Neuronal stem cell (in vitro differentiated cells): ENCODE data around the gene P2RX3.

Experiments used
- DNase-seq: peaks from one replicate; pipeline ENCODE4 v3.0.0-alpha.2; 2013; ENCODE audit warnings: low spot score
- H2AFZ ChIP-seq: one replicate; pipeline ENCODE4 v1.6.1; 2013; ENCODE audit warnings: mild to moderate bottlenecking, low read length, inconsistent platforms
- H2AK5ac ChIP-seq: 2 replicates; pipeline ENCODE4 v1.6.1; 2013; ENCODE audit warnings: low read depth, mild to moderate bottlenecking, inconsistent platforms, low read length, moderate library complexity, mixed read lengths
- H2BK120ac ChIP-seq: 2 replicates; pipeline ENCODE4 v1.6.1; 2013; ENCODE audit warnings: low read depth, mild to moderate bottlenecking, inconsistent platforms, low read length, moderate library complexity, mixed read lengths
- H2BK12ac ChIP-seq: one replicate; pipeline ENCODE4 v1.6.1; 2013; ENCODE audit warnings: low read length, inconsistent platforms
- H2BK15ac ChIP-seq: 2 replicates; pipeline ENCODE4 v1.6.1; 2013; ENCODE audit warnings: mild to moderate bottlenecking, low read length, inconsistent platforms, mixed read lengths
- H2BK5ac ChIP-seq: one replicate; pipeline ENCODE4 v1.6.1; 2013; ENCODE audit warnings: inconsistent platforms, mild to moderate bottlenecking, low read length, moderate library complexity
- H3K14ac ChIP-seq: one replicate; pipeline ENCODE4 v1.6.1; 2013; ENCODE audit warnings: low read length, inconsistent platforms
- H3K18ac ChIP-seq: 2 replicates; pipeline ENCODE4 v1.6.1; 2013; ENCODE audit warnings: low read length, inconsistent platforms
- H3K23ac ChIP-seq: 2 replicates; pipeline ENCODE4 v1.6.1; 2013; ENCODE audit warnings: low read depth, mild to moderate bottlenecking, mixed read lengths, low read length, inconsistent platforms; ENCODE audit not compliant: poor library complexity
- H3K27ac ChIP-seq: replicated peaks from 3 replicates; pipeline ENCODE4 v1.5.1; 2013; ENCODE audit warnings: low read length, inconsistent platforms
- H3K27me3 ChIP-seq, 3 experiments: 2 replicates each; pipeline ENCODE4 v1.6.1; 2013; ENCODE audit warnings: low read length in 3 of 3, mild to moderate bottlenecking in 2 of 3, inconsistent platforms in 1 of 3, low read depth in 1 of 3, mixed read lengths in 1 of 3, moderate library complexity in 1 of 3; ENCODE audit not compliant: control insufficient read depth in 3 of 3, insufficient read depth in 3 of 3
- H3K36me3 ChIP-seq, 2 donors: replicated peaks in 1 of 2; 2 replicates each; pipeline ENCODE4 v1.6.1; 2013; ENCODE audit warnings: low read length in 2 of 2; ENCODE audit not compliant: control insufficient read depth in 2 of 2, insufficient read depth in 2 of 2
- H3K4ac ChIP-seq: 2 replicates; pipeline ENCODE4 v1.6.1; 2013; ENCODE audit warnings: inconsistent platforms, mild to moderate bottlenecking, low read length, moderate library complexity
- H3K4me1 ChIP-seq, 2 donors: 1 replicate in 1 of 2; 2 replicates in 1 of 2; pipeline ENCODE4 v1.6.1; 2013; ENCODE audit warnings: low read length in 2 of 2, low read depth in 1 of 2; ENCODE audit not compliant: control insufficient read depth in 2 of 2, insufficient read depth in 1 of 2
- H3K4me2 ChIP-seq: one replicate; pipeline ENCODE4 v1.6.1; 2013; ENCODE audit warnings: mild to moderate bottlenecking, low read length, inconsistent platforms; ENCODE audit not compliant: insufficient read depth, poor library complexity, severe bottlenecking
- H3K4me3 ChIP-seq, 2 donors: 2 replicates each; pipeline ENCODE4 v1.5.1; 2013; ENCODE audit warnings: low read length in 2 of 2, mild to moderate bottlenecking in 2 of 2, inconsistent platforms in 1 of 2, moderate library complexity in 1 of 2
- H3K79me1 ChIP-seq: one replicate; pipeline ENCODE4 v1.6.1; 2013; ENCODE audit warnings: low read depth, mild to moderate bottlenecking, inconsistent platforms, low read length, moderate library complexity
- H3K9ac ChIP-seq: one replicate; pipeline ENCODE4 v1.6.1; 2013; ENCODE audit warnings: mild to moderate bottlenecking, low read depth, low read length, inconsistent platforms; ENCODE audit not compliant: poor library complexity
- H3K9me3 ChIP-seq, 2 donors: replicated peaks in 1 of 2; 2 replicates each; pipeline versions ENCODE3 to v1.6.1; 2013; ENCODE audit warnings: low read length in 2 of 2, mild to moderate bottlenecking in 2 of 2, inconsistent platforms in 1 of 2, low read depth in 1 of 2, mixed read lengths in 1 of 2, moderate library complexity in 1 of 2; ENCODE audit not compliant: control insufficient read depth in 2 of 2, insufficient read depth in 1 of 2
- H4K8ac ChIP-seq: one replicate; pipeline ENCODE4 v1.6.1; 2013; ENCODE audit warnings: low read depth, mild to moderate bottlenecking, inconsistent platforms, low read length, moderate library complexity
- H4K91ac ChIP-seq: one replicate; pipeline ENCODE4 v1.6.1; 2013; ENCODE audit warnings: low read length, low read depth, mild to moderate bottlenecking, inconsistent platforms; ENCODE audit not compliant: poor library complexity
- WGBS, 2 donors: extraction: QIAGEN DNeasy Blood & Tissue Kit; methylation state at CpG; one replicate each; pipeline ENCODE4 v1.1.7; 2013; ENCODE audit warnings: missing lambda C conversion rate in 2 of 2, mixed read lengths in 1 of 2; ENCODE audit not compliant: insufficient read length in 2 of 2, insufficient replicate concordance in 1 of 2; ENCODE audit errors: extremely low coverage in 2 of 2; 5-methylcytosine and 5-hydroxymethylcytosine counted together

P2RX3 gene

DNA sequence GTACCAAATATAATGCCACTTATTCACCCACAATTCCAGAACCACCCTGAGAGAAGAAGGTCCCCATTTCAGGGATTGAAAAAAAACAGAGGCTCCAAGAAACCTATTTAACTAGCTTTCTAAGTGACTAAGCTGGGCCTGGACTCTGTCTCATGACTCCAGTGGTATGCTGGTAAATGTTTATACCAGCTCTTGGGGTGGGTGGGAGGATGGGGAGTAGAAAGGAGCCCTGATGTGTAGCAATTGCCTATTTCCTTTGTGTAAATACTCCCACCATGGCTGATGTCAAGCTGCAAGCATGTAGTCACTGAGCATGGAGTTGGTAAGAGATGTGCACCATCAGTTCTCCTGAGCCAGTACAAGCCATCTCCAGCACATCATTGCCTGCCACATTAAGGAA, 40.0 kb downstream of the P2RX3 start:
- H3K4me2 ChIP-seq = no peak overlapping the region
- no peak for DNase-seq
- H3K9ac ChIP-seq = no peak overlapping the region
- H3K18ac ChIP-seq = no peak overlapping the region
- H3K4me1 ChIP-seq = no peaks in the 10 kb centered on the region
- H2AK5ac ChIP-seq = no peak overlapping the region
- H3K9me3 ChIP-seq = no peaks in the 10 kb centered on the region
- H3K4me3 ChIP-seq = no peak overlapping the region
- H4K91ac ChIP-seq = no peak overlapping the region
- no peak overlapping the region for H2BK120ac ChIP-seq
- H2BK5ac ChIP-seq = no peak overlapping the region
- no peak overlapping the region for H4K8ac ChIP-seq
- no peak overlapping the region for H3K23ac ChIP-seq
- no peak overlapping the region for H2BK15ac ChIP-seq
- no peak overlapping the region for H3K4ac ChIP-seq
- H3K27me3 ChIP-seq = peaks cover 0 to 15% (median 0%) of the 10 kb centered on the region in 3 experiments
- no peaks in the 10 kb centered on the region for H3K79me1 ChIP-seq
- H3K36me3 ChIP-seq = no peaks in the 10 kb centered on the region
- no peak overlapping the region for H3K27ac ChIP-seq
- H2BK12ac ChIP-seq = no peak overlapping the region
- no peak overlapping the region for H2AFZ ChIP-seq
- no peak overlapping the region for H3K14ac ChIP-seq

DNA sequence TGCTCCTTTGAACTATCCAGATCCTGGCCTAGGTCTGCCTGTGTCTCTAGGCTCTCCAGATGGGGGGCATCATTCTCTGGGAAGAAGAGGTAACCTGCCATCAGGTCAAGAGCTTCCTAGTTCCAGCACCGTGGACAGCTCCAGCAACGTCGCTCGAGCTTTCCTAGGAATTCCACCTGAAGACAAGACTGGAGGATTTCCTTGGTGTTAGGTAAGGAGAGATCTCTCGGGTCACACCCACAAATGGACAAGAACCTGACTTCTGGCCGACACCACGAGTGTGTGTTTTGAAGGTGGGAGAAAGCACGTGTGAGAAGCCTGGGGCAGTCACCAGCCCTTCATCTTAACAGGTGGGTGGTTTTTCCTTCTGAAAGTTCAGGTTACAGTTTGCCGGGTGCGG, 41.6 kb downstream of the P2RX3 start:
- Histone ChIP-seq H3K18ac (no peak overlapping the region), H2BK5ac (no peak overlapping the region), H3K79me1 (no peaks in the 10 kb centered on the region), H2AFZ (no peak overlapping the region), H3K4me2 (no peak overlapping the region), H4K8ac (no peak overlapping the region), H3K27me3 (peaks cover 0 to 19% (median 0%) of the 10 kb centered on the region in 3 experiments), H3K9ac (no peak overlapping the region), H3K4me1 (no peaks in the 10 kb centered on the region), H2AK5ac (no peak overlapping the region), H3K14ac (no peak overlapping the region), H3K4ac (no peak overlapping the region), H2BK15ac (no peak overlapping the region), H2BK120ac (no peak overlapping the region), H3K9me3 (no peaks in the 10 kb centered on the region), H3K4me3 (no peak overlapping the region), H3K23ac (no peak overlapping the region), H4K91ac (no peak overlapping the region), H3K36me3 (no peaks in the 10 kb centered on the region), H2BK12ac (no peak overlapping the region), H3K27ac (no peak overlapping the region)
- DNase-seq = peak; percentile 56
- WGBS, 2 donors = no CpG with 5 or more reads among the region's 10 CpGs

DNA sequence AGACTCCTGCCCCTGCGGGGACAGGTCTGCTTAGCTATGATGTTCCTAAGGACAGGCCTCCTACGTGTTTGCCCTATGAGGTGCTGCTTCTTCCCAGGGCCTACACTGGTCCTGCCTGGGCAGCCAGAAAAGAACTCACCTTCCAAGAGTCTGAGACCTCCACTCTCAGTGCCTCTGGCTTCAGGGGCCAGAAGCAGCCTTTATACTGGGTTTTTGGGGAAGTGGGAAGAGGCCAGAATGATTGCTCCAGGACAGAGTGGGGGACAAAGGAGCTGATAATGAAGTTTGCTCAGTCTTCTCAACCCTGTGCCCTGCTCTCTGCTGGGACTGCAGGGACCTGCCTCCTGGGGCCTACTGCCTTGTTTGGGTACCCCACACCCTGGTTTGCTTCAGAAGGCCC, 42.8 kb downstream of the P2RX3 start, which contains the start of gene PRG3:
Gene PRG3 (minus strand): TSS at position 176 of the 400 bp plus-strand sequence. CDS start 442 bp downstream, outside the sequence.
- Histone ChIP-seq H3K23ac (no peak within 1 kb of the TSS), H3K79me1 (no peaks in the 10 kb centered on the region), H3K14ac (no peak within 1 kb of the TSS), H3K9me3 (no peaks in the 10 kb centered on the region), H2BK5ac (no peak within 1 kb of the TSS), H3K18ac (no peak within 1 kb of the TSS), H4K91ac (no peak within 1 kb of the TSS), H2BK120ac (no peak within 1 kb of the TSS), H2BK12ac (no peak within 1 kb of the TSS), H3K4me1 (no peaks in the 10 kb centered on the region), H3K36me3 (no peaks in the 10 kb centered on the region), H2BK15ac (no peak within 1 kb of the TSS), H3K9ac (no peak within 1 kb of the TSS), H4K8ac (no peak within 1 kb of the TSS), H3K4me3 (no peak within 1 kb of the TSS), H3K4me2 (no peak within 1 kb of the TSS), H3K27me3 (peaks cover 0 to 26% (median 0%) of the 10 kb centered on the region in 3 experiments), H2AFZ (no peak within 1 kb of the TSS), H3K27ac (no peak within 1 kb of the TSS), H3K4ac (no peak within 1 kb of the TSS), H2AK5ac (no peak within 1 kb of the TSS)
- no CpG with 5 or more reads among the region's 2 CpGs for WGBS, 2 donors
- DNase-seq = no peak

DNA sequence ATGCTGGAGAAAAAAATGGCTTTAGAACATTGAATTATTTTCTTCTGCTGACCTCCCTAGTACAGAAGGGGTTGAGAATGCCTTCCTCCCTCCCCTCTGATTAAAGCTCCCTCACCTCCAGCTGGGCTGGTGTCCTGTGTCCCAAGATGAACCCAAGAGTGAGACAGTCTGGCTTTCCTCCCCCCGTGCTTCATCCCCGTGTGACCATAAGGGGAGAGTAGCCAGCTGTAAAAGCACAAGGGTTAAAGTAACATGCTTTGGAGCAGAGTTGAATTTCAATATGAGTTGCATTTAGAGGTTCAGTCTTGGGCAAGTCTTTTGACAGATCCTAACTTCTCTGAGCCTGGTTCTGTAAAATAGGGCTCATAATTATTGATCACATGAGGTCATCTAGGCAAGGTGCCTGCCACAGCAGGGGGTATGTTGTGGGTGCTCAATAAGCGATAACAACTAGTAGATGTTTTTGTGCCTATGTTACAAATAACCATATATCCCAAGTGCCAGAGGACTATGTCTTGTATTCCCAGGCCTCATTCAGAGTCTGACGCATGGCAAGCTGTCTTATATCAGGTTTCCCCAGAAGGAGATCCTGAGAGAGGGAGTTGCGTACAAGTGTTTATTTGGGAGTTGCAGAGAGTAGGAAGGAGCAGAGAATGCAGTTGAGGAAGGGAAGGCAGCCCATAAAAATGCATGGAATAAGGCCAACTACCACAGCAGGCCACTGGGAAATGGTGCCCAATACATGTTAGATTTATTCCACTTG, 48.2 kb downstream of the P2RX3 start:
- no peak overlapping the region for H2AFZ ChIP-seq
- H3K23ac ChIP-seq = no peak overlapping the region
- no peak overlapping the region for H2BK12ac ChIP-seq
- no peak overlapping the region for H2BK15ac ChIP-seq
- H3K14ac ChIP-seq = no peak overlapping the region
- no peaks in the 10 kb centered on the region for H3K79me1 ChIP-seq
- H2BK5ac ChIP-seq = no peak overlapping the region
- no peak overlapping the region for H3K4ac ChIP-seq
- no peaks in the 10 kb centered on the region for H3K36me3 ChIP-seq
- H2BK120ac ChIP-seq = no peak overlapping the region
- no peak for DNase-seq
- peaks cover 0 to 37% (median 0%) of the 10 kb centered on the region in 3 experiments for H3K27me3 ChIP-seq
- no peak overlapping the region for H3K18ac ChIP-seq
- H3K9ac ChIP-seq = no peak overlapping the region
- no peak overlapping the region for H4K91ac ChIP-seq
- H3K4me2 ChIP-seq = no peak overlapping the region
- peaks cover 0 to 1% of the 10 kb centered on the region in 2 donors for H3K4me1 ChIP-seq
- H3K27ac ChIP-seq = no peak overlapping the region
- H3K9me3 ChIP-seq = no peaks in the 10 kb centered on the region
- no CpG with 5 or more reads among the region's 5 CpGs for WGBS, 2 donors
- H2AK5ac ChIP-seq = no peak overlapping the region
- peak overlapping the region in 1 of 2 donors; percentile 48 for H3K4me3 ChIP-seq
- H4K8ac ChIP-seq = no peak overlapping the region
